Mucosa of rectum (tissue), 2 donors: ENCODE measurements around the gene NCOA7.
"Not testable (repeated sequence)": the region's sequence is repeated elsewhere in the genome, so short reads cannot be mapped to it uniquely, and the experiment has no call there.

ENCODE experiments used
- H3K27ac ChIP-seq, 2 donors: one replicate each; pipeline ENCODE4 v1.7.0; 2013; ENCODE audit warnings: inconsistent platforms in 2 of 2, low read depth in 2 of 2, low read length in 2 of 2
- H3K27me3 ChIP-seq, 2 donors: one replicate each; pipeline ENCODE4 v1.7.0; 2013; ENCODE audit warnings: low read length in 2 of 2; ENCODE audit not compliant: control insufficient read depth in 2 of 2, insufficient read depth in 2 of 2
- H3K36me3 ChIP-seq, 2 donors: one replicate each; pipeline ENCODE4 v1.7.0; 2013; ENCODE audit warnings: low read length in 2 of 2; ENCODE audit not compliant: control insufficient read depth in 2 of 2, insufficient read depth in 2 of 2
- H3K4me1 ChIP-seq, 2 donors: one replicate each; pipeline ENCODE4 v1.7.0; 2013; ENCODE audit warnings: low read length in 2 of 2, mild to moderate bottlenecking in 1 of 2; ENCODE audit not compliant: control insufficient read depth in 2 of 2, insufficient read depth in 2 of 2
- H3K4me3 ChIP-seq, 2 donors: one replicate each; pipeline ENCODE4 v1.7.0; 2013; ENCODE audit warnings: low read length in 2 of 2
- H3K9ac ChIP-seq, 2 donors: one replicate each; pipeline ENCODE4 v1.7.0; 2013; ENCODE audit warnings: low read length in 2 of 2, low read depth in 1 of 2, mild to moderate bottlenecking in 1 of 2
- H3K9me3 ChIP-seq, 2 donors: one replicate each; pipeline ENCODE4 v1.7.0; 2013; ENCODE audit warnings: low read length in 2 of 2; ENCODE audit not compliant: control insufficient read depth in 2 of 2
- donor health status: healthy.
- donor health status: Normal muscosa, but diverticular disease.

Gene NCOA7

GRCh38 chr6:125959041-125959440 is 168.3 kb downstream of the NCOA7 start:
- Histone ChIP-seq H3K4me3 (no peak overlapping the region), H3K27ac (no peak overlapping the region), H3K4me1 (peaks cover 10 to 12% of the 10 kb centered on the region in 2 donors), H3K9ac (no peak overlapping the region), H3K27me3 (no peaks in the 10 kb centered on the region), H3K9me3 (no peaks in the 10 kb centered on the region), H3K36me3 (peaks cover 0 to 3% of the 10 kb centered on the region in 2 donors)

GRCh38 chr6:125961117-125961516 is 170.4 kb downstream of the NCOA7 start:
- Histone ChIP-seq H3K4me3 (no peak overlapping the region), H3K36me3 (peaks cover 0 to 3% of the 10 kb centered on the region in 2 donors), H3K27me3 (no peaks in the 10 kb centered on the region), H3K4me1 (peaks cover 8 to 11% of the 10 kb centered on the region in 2 donors), H3K27ac (no peak overlapping the region), H3K9ac (no peak overlapping the region), H3K9me3 (no peaks in the 10 kb centered on the region)

GRCh38 chr6:125962900-125963497 is 172.2 kb downstream of the NCOA7 start:
- Histone ChIP-seq H3K27ac (no peak overlapping the region), H3K4me1 (peaks cover 4 to 6% of the 10 kb centered on the region in 2 donors), H3K36me3 (peaks cover 5 to 6% of the 10 kb centered on the region in 2 donors), H3K27me3 (no peaks in the 10 kb centered on the region), H3K9me3 (no peaks in the 10 kb centered on the region), H3K9ac (no peak overlapping the region), H3K4me3 (no peak overlapping the region)

DNA sequence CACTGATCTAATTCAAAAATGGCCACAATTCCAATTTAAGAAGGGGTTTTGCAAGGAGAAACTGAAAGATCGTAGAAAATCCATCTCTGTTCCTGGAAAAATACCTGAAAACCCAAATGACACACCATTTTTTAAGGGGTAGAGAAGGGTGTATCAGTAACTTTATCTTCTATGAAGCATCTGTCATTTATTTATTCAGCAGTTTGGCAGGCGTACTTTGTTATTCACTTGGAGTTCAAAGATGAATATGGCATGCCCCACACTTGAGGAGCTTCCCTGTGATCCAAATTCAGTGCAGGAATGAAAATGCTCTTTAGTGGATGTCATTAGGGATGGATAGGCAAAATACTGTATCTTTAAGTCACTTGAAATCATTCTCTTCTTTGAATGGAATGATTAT is 173.1 kb downstream of the NCOA7 start:
- Histone ChIP-seq H3K4me3 (no peak overlapping the region), H3K4me1 (no peaks in the 10 kb centered on the region), H3K9me3 (no peaks in the 10 kb centered on the region), H3K27me3 (no peaks in the 10 kb centered on the region), H3K27ac (no peak overlapping the region), H3K9ac (no peak overlapping the region), H3K36me3 (peaks cover 8 to 9% of the 10 kb centered on the region in 2 donors)

DNA sequence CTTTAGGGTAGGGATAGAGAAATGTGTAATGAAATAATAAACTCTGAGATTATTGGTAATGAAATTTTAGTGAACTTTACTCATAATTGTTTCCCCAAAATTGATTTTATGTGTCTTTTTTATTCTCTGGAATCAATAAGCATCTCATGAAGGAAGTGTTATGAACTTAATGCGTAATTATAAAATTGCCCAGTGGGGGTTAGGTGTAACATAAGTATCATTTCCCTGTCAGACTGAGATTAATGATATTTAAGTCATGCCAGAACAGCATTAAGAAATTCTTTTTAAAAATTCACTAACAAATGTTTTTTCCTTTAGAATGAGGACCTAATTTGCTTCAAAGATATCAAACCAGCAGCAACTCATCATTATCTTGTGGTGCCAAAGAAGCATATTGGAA is 175.8 kb downstream of the NCOA7 start:
- H3K27me3 ChIP-seq = no peaks in the 10 kb centered on the region
- H3K4me1 ChIP-seq = no peaks in the 10 kb centered on the region
- no peak overlapping the region for H3K4me3 ChIP-seq
- H3K36me3 ChIP-seq = peaks cover 8 to 9% of the 10 kb centered on the region in 2 donors
- H3K9ac ChIP-seq = no peak overlapping the region
- no peaks in the 10 kb centered on the region for H3K9me3 ChIP-seq
- H3K27ac ChIP-seq = no peak overlapping the region

DNA sequence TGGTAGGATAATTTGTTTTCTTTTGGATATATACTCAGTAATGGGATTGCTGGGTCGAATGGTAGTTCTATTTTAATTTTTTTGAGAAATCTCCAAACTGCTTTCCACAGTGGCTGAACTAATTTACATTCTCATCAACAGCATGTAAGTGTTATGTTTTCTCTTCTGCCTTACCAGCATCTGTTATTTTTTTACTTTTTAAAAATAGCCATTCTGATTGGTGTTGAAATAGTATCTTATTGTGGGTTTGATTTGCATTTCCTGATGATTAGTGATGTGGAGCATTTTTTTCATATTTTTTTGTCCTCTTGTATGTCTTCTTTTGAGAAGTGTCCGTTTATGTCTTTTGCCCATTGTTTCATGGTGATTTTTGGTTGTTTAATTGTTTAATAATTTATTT is 177.7 kb downstream of the NCOA7 start:
- no peaks in the 10 kb centered on the region for H3K4me1 ChIP-seq
- no peak overlapping the region for H3K27ac ChIP-seq
- no peaks in the 10 kb centered on the region for H3K27me3 ChIP-seq
- no peak overlapping the region for H3K4me3 ChIP-seq
- peaks cover 9 to 10% of the 10 kb centered on the region in 2 donors for H3K36me3 ChIP-seq
- no peak overlapping the region for H3K9ac ChIP-seq
- H3K9me3 ChIP-seq = no peaks in the 10 kb centered on the region

DNA sequence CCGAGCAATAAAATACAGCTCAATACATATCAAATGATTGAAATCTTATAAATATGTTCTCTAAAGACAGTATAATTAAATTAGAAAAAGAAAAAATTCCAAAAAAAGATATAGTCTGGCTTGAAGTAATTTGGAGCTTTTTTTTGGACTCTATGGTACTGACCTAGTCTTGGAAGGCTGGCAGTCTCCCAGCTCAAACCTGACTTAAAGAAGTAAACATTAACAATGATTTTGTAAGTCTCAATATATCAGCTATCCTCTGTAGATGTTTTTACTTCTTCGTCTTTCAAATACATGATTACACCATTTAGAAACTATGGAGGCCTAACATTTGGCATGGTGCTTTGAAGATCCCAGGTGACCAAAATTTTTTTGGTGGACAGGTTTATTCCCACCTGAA is 180.0 kb downstream of the NCOA7 start:
- Histone ChIP-seq H3K27me3 (no peaks in the 10 kb centered on the region), H3K4me3 (no peak overlapping the region), H3K27ac (no peak overlapping the region), H3K9ac (no peak overlapping the region), H3K9me3 (no peaks in the 10 kb centered on the region), H3K36me3 (peaks cover 13 to 15% of the 10 kb centered on the region in 2 donors), H3K4me1 (no peaks in the 10 kb centered on the region)

DNA sequence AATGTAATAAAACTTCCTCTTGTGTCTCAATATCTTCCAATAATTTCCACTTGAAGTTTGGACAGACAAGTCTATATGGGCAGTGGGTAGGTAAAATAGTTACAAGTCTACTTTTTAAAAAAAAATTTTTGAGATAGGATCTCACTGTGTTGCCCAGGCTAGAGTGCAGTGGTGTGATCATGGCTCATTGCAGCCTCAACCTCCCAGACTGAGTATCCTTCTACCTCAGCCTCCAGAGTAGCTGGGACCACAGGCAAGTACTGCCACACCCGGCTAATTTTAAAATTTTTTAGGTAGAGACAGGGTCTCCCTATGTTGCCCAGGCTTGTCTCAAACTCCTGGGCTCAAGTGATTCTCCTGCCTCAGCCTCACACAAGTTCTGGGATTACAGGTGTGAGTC is 181.7 kb downstream of the NCOA7 start:
- peaks cover 11 to 12% of the 10 kb centered on the region in 2 donors for H3K36me3 ChIP-seq
- not testable (repeated sequence) for H3K27me3 ChIP-seq, H3K9me3 ChIP-seq, H3K9ac ChIP-seq, H3K27ac ChIP-seq, H3K4me1 ChIP-seq, H3K4me3 ChIP-seq

DNA sequence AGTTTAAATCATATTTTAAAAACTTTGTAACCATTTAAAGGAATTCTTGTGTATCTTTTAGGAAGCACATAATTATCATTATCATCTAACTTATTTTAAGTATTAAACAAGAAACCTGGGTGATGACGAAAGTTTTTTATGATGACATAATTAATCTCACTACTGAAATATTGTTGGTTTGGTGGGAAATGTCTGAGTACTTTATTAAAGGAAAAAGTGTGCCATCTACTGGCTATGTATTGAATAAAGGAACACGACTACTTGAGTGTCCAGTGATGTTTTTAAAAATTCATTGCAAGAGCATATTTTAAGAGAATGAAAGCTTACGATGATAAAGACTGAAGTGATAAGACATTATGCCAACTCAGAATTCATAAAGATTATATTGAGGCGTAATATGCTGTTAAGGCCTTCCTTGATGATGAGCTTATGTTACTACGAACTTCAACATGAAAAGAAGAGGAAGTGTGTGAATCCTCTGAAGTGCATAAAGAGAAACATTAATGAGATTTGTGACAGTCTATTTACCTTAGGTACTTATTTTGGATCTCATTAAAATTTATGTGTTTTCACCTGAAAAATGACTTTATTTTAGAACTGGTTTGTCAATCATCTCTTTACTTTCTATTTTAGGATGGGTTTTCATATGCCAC is 183.6 kb downstream of the NCOA7 start:
- Histone ChIP-seq H3K9ac (no peak overlapping the region), H3K4me1 (no peaks in the 10 kb centered on the region), H3K27ac (no peak overlapping the region), H3K36me3 (peaks cover 7 to 9% of the 10 kb centered on the region in 2 donors), H3K9me3 (no peaks in the 10 kb centered on the region), H3K27me3 (no peaks in the 10 kb centered on the region), H3K4me3 (no peak overlapping the region)

- Histone ChIP-seq H3K9ac (no peak overlapping the region), H3K9me3 (no peaks in the 10 kb centered on the region), H3K4me1 (no peaks in the 10 kb centered on the region), H3K4me3 (no peak overlapping the region), H3K27me3 (no peaks in the 10 kb centered on the region), H3K36me3 (peaks cover 3 to 14% of the 10 kb centered on the region in 2 donors), H3K27ac (no peak overlapping the region)
Observed at GRCh38 chr6:125979101-125979500, 188.3 kb downstream of the NCOA7 start.
